Measurements from ENCODE around the gene PPIL6.

PPIL6 gene

GRCh38 chr6:109454496-109455436 lies 14.3 kb upstream of the PPIL6 start:
- H3K9me2 ChIP-seq (replicated peaks; ENCODE audit: insufficient read depth, low read length) = no peaks in the 10 kb centered on the region
- peak overlapping the region; percentile 82 for H2AFZ ChIP-seq (ENCODE audit: low read length)
- no peaks in the 10 kb centered on the region for H3K27me3 ChIP-seq (replicated peaks; ENCODE audit: insufficient read depth, low read length)
- peak overlapping the region; percentile 86 for H3K27ac ChIP-seq (ENCODE audit: low read length)
- DNase-seq = peak; percentile 61
- peak overlapping the region; percentile 94 for H3K4me3 ChIP-seq (ENCODE audit: low read length)
- peaks cover 47% of the 10 kb centered on the region for H3K4me1 ChIP-seq (ENCODE audit: low read length)
- H3K4me2 ChIP-seq (ENCODE audit: low read depth, low read length) = peak overlapping the region; percentile 79
- no peaks in the 10 kb centered on the region for H4K20me1 ChIP-seq (ENCODE audit: insufficient read depth, low read length)
- H3K36me3 ChIP-seq (replicated peaks; ENCODE audit: insufficient read depth, low read length) = no peaks in the 10 kb centered on the region
- TF ChIP-seq EZH2phosphoT487 (IDR thresholded peaks at IDR 0.05; ENCODE audit: low read length) (no peak), EZH2 (optimal IDR thresholded peaks at IDR 0.05; ENCODE audit: low read depth, low read length) (no peak)
- TF ChIP-seq, protein P1, sequence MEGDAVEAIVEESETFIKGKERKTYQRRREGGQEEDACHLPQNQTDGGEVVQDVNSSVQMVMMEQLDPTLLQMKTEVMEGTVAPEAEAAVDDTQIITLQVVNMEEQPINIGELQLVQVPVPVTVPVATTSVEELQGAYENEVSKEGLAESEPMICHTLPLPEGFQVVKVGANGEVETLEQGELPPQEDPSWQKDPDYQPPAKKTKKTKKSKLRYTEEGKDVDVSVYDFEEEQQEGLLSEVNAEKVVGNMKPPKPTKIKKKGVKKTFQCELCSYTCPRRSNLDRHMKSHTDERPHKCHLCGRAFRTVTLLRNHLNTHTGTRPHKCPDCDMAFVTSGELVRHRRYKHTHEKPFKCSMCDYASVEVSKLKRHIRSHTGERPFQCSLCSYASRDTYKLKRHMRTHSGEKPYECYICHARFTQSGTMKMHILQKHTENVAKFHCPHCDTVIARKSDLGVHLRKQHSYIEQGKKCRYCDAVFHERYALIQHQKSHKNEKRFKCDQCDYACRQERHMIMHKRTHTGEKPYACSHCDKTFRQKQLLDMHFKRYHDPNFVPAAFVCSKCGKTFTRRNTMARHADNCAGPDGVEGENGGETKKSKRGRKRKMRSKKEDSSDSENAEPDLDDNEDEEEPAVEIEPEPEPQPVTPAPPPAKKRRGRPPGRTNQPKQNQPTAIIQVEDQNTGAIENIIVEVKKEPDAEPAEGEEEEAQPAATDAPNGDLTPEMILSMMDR (IDR thresholded peaks at IDR 0.05; ENCODE audit: low read length) = no peak
- H3K79me2 ChIP-seq (ENCODE audit: low read length) = peaks cover 49% of the 10 kb centered on the region
- H3F3A ChIP-seq (ENCODE audit: insufficient read depth, low read length) = peaks cover 32% of the 10 kb centered on the region
- H3K9ac ChIP-seq (ENCODE audit: low read length) = peak overlapping the region; percentile 87
- no peaks in the 10 kb centered on the region for H3K9me3 ChIP-seq (replicated peaks; ENCODE audit: insufficient read depth, low read length)

DNA sequence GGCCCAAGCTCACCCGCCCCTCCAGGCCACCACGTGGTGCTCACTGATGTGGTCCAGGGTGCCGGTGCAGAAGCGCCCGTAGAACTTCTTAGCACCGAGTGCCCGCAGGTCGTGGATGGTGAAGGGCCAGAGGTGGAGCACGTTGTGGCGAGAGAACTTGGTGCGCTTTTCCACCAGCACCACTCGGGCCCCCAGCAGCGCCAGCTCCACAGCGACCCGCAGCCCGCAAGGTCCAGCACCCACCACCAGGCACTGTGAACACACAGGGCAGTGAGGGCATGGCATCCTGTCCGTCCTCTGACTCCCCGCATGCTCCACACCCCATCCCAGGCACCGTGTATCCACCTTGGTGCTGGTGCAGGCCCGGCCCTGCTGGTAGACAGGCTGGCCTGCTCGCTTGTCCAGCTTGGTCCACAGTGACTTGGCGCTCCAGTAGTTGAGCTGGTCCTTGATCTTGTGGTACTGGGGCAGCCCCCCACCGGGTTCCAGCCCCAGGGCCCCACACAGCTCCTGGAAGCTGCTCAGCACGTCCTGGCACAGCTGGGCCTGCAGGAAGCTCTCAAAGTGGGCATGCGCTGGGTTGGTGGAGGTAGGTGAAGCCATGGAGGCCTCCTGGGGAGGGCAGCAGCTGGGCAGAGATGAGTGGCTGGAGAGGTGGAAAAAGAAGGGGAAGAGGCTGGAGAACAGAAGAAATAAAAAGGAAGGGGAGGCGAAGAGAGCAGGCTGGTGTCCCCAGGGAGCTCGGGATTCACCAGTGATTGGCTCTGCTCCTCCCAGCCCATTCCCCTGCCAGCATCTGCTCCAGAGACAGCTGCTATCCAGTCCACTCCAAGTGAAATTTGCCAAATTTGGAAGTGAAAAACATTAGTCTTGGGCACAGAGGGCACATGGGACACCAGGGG lies 13.4 kb upstream of the PPIL6 start:
- Histone ChIP-seq H3K9me2 (replicated peaks; ENCODE audit: insufficient read depth, low read length) (no peaks in the 10 kb centered on the region), H4K20me1 (ENCODE audit: insufficient read depth, low read length) (no peaks in the 10 kb centered on the region), H3K27me3 (replicated peaks; ENCODE audit: insufficient read depth, low read length) (no peaks in the 10 kb centered on the region), H3K27ac (ENCODE audit: low read length) (peak overlapping the region; percentile 86), H3K4me2 (ENCODE audit: low read depth, low read length) (peak overlapping the region; percentile 79), H3K4me1 (ENCODE audit: low read length) (peaks cover 38% of the 10 kb centered on the region), H3K9ac (ENCODE audit: low read length) (peak overlapping the region; percentile 87), H3K9me3 (replicated peaks; ENCODE audit: insufficient read depth, low read length) (no peaks in the 10 kb centered on the region), H3K36me3 (replicated peaks; ENCODE audit: insufficient read depth, low read length) (no peaks in the 10 kb centered on the region), H2AFZ (ENCODE audit: low read length) (no peak overlapping the region), H3K4me3 (ENCODE audit: low read length) (peak overlapping the region; percentile 94), H3K79me2 (ENCODE audit: low read length) (peaks cover 42% of the 10 kb centered on the region), H3F3A (ENCODE audit: insufficient read depth, low read length) (peaks cover 22% of the 10 kb centered on the region)
- TF ChIP-seq EZH2phosphoT487 (IDR thresholded peaks at IDR 0.05; ENCODE audit: low read length) (no peak), EZH2 (optimal IDR thresholded peaks at IDR 0.05; ENCODE audit: low read depth, low read length) (no peak)
- TF ChIP-seq, protein P1 (IDR thresholded peaks at IDR 0.05; ENCODE audit: low read length) = no peak
- no peak for DNase-seq

DNA sequence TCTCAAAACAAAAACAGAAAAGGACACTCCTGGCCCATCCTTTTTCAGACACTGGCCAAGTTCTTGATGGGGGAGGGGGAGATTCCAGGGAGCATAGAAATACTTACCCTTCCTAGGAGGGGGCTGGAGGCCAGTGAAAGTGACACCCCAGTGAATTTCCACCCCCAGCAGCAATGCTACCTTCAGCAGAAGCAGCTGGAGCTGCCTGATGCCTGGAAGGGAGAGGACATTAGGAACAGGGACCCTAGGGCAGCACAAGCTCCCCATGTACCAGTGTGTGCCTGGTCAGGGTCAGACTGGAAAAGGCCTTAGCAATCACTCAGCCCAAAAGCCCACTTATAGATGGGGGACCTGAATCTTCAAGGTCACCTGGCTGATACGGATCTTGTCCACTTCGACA lies 12.7 kb upstream of the PPIL6 start:
- peaks cover 31% of the 10 kb centered on the region for H3K4me1 ChIP-seq (ENCODE audit: low read length)

More for the DNA sequence above, 12.7 kb upstream of the PPIL6 start:
- no peaks in the 10 kb centered on the region for H3K36me3 ChIP-seq (replicated peaks; ENCODE audit: insufficient read depth, low read length)
- no peak overlapping the region for H2AFZ ChIP-seq (ENCODE audit: low read length)
- H3K4me3 ChIP-seq (ENCODE audit: low read length) = no peak overlapping the region
- peaks cover 37% of the 10 kb centered on the region for H3K79me2 ChIP-seq (ENCODE audit: low read length)
- H4K20me1 ChIP-seq (ENCODE audit: insufficient read depth, low read length) = no peaks in the 10 kb centered on the region
- H3K9me3 ChIP-seq (replicated peaks; ENCODE audit: insufficient read depth, low read length) = no peaks in the 10 kb centered on the region
- H3F3A ChIP-seq (ENCODE audit: insufficient read depth, low read length) = peaks cover 19% of the 10 kb centered on the region
- no peak overlapping the region; the same call in 1 of the 2 replicates for H3K4me2 ChIP-seq (ENCODE audit: low read depth, low read length)
- no peak overlapping the region for H3K9ac ChIP-seq (ENCODE audit: low read length)
- TF ChIP-seq, protein P1 (IDR thresholded peaks at IDR 0.05; ENCODE audit: low read length) = no peak
- no peak overlapping the region for H3K27ac ChIP-seq (ENCODE audit: low read length)
- no peaks in the 10 kb centered on the region for H3K9me2 ChIP-seq (replicated peaks; ENCODE audit: insufficient read depth, low read length)
- no peaks in the 10 kb centered on the region for H3K27me3 ChIP-seq (replicated peaks; ENCODE audit: insufficient read depth, low read length)
- no peak for DNase-seq

All from MM.1S (cell line).